B cell (primary cell): ENCODE measurements around the gene EXOC3. TPM values are rescaled to one million over a fixed set of nuclear protein-coding genes. Genes with fewer than 3 reads are reported as not detected.
"Not testable (repeated sequence)": the region's sequence is repeated elsewhere in the genome, so short reads cannot be mapped to it uniquely, and the experiment has no call there.

Experiments
- ATAC-seq: fragments of 200-7000 bp; cut with Tn5 transposase; one replicate; pipeline ENCODE4 v1.10.0; 2021; ENCODE audit warnings: low read depth, mild to moderate bottlenecking, moderate number of reproducible peaks, moderate library complexity
- CTCF ChIA-PET: fragments of 350-600 bp; sonication (Branson Sonifier 250); formaldehyde crosslinking; loops from one replicate; lab custom pipeline; 2021; ENCODE audit warnings: antibody characterized with exemption, inconsistent platforms; lab: Charles Lee
- POLR2A ChIA-PET: fragments of 350-600 bp; sonication (Branson Sonifier 250); formaldehyde crosslinking; loops from one replicate; lab custom pipeline; 2021; ENCODE audit warnings: antibody characterized with exemption; lab: Charles Lee
- DNase-seq: peaks from one replicate; pipeline ENCODE4 v3.0.0; 2013
- H2AFZ ChIP-seq: 2 replicates; pipeline ENCODE4 v1.6.1; 2012; ENCODE audit warnings: mild to moderate bottlenecking, low read depth, low read length; ENCODE audit not compliant: insufficient read depth, poor library complexity, severe bottlenecking
- H3K27ac ChIP-seq, 2 donors: 1 replicate in 1 of 2; 2 replicates in 1 of 2; pipeline ENCODE4 v1.5.1; 2012 to 2013; ENCODE audit warnings: low read length in 2 of 2, mild to moderate bottlenecking in 2 of 2, moderate library complexity in 1 of 2
- H3K27me3 ChIP-seq, 4 experiments: fragments of 200-600 bp in 1 of 4; sonication (generic) in 1 of 4; replicated peaks in 1 of 4; 1 replicate in 2 of 4; 2 replicates in 2 of 4; pipeline versions ENCODE4 v1.6.1 to v1.7.0; 2013 to 2016; ENCODE audit warnings: low read length in 3 of 4, mild to moderate bottlenecking in 2 of 4, mixed read lengths in 1 of 4, moderate library complexity in 1 of 4; ENCODE audit not compliant: insufficient read depth in 4 of 4, control insufficient read depth in 3 of 4; ENCODE audit errors: control extremely low read depth in 1 of 4
- H3K36me3 ChIP-seq, 2 experiments: replicated peaks in 1 of 2; 1 replicate in 1 of 2; 2 replicates in 1 of 2; pipeline versions ENCODE4 v1.6.1 to v1.7.1; 2013; ENCODE audit warnings: low read length in 1 of 2; ENCODE audit not compliant: insufficient read depth in 2 of 2, control insufficient read depth in 1 of 2; ENCODE audit errors: control extremely low read depth in 1 of 2, extremely low read depth in 1 of 2
- H3K4me1 ChIP-seq, 2 donors: fragments of 200-600 bp in 1 of 2; sonication (generic) in 1 of 2; 1 replicate in 1 of 2; 2 replicates in 1 of 2; pipeline versions ENCODE4 v1.5.1 to v1.6.1; 2013 to 2017; ENCODE audit warnings: low read length in 2 of 2; ENCODE audit not compliant: control insufficient read depth in 2 of 2, insufficient read depth in 2 of 2
- H3K4me2 ChIP-seq: replicated peaks from 2 replicates; pipeline ENCODE3; 2012; ENCODE audit warnings: mild to moderate bottlenecking, low read depth, low read length; ENCODE audit not compliant: poor library complexity, severe bottlenecking
- H3K4me3 ChIP-seq, 5 experiments: fragments of 200-600 bp in 1 of 5; sonication (generic) in 1 of 5; 1 replicate in 3 of 5; 2 replicates in 2 of 5; pipeline versions ENCODE4 v1.5.1 to v1.7.0; 2011 to 2016; ENCODE audit warnings: low read length in 4 of 5, mild to moderate bottlenecking in 4 of 5, low read depth in 2 of 5, control low read depth in 1 of 5, moderate library complexity in 1 of 5; ENCODE audit not compliant: insufficient read depth in 1 of 5; ENCODE audit errors: control extremely low read depth in 1 of 5, extremely low read depth in 1 of 5
- H3K79me2 ChIP-seq: fragments of 200-600 bp; sonication (generic); one replicate; pipeline ENCODE4 v1.6.0; 2016; ENCODE audit warnings: low read length; ENCODE audit not compliant: control insufficient read depth, insufficient read depth
- H3K9ac ChIP-seq: fragments of 200-600 bp; sonication (generic); 2 replicates; pipeline ENCODE4 v1.6.1; 2017; ENCODE audit warnings: mild to moderate bottlenecking, low read length, moderate library complexity
- H3K9me3 ChIP-seq, 3 donors: one replicate each; pipeline versions ENCODE4 v1.6.1 to v1.7.1; 2013; ENCODE audit warnings: low read length in 2 of 3; ENCODE audit not compliant: control insufficient read depth in 2 of 3, insufficient read depth in 1 of 3; ENCODE audit errors: control extremely low read depth in 1 of 3
- H4K20me1 ChIP-seq: 2 replicates; pipeline ENCODE4 v1.6.0; 2012; ENCODE audit warnings: mild to moderate bottlenecking, low read length; ENCODE audit not compliant: insufficient read depth, control insufficient read depth, poor library complexity, severe bottlenecking
- H3K27ac Mint-ChIP-seq: one replicate; pipeline ENCODE4 v1.8.0; 2021; ENCODE audit warnings: mixed read lengths
- H3K27me3 Mint-ChIP-seq: one replicate; pipeline ENCODE4 v1.8.0; 2021; ENCODE audit warnings: mixed read lengths
- H3K4me1 Mint-ChIP-seq: one replicate; pipeline ENCODE4 v1.8.0; 2021; ENCODE audit warnings: mixed read lengths
- H3K4me3 Mint-ChIP-seq: one replicate; pipeline ENCODE4 v1.8.0; 2021; ENCODE audit warnings: mixed read lengths
- H3K9me3 Mint-ChIP-seq: one replicate; pipeline ENCODE4 v1.8.0; 2022; ENCODE audit warnings: mixed read lengths; ENCODE audit not compliant: insufficient read depth
- EZH2 ChIP-seq: IDR thresholded peaks from 2 replicates; pipeline ENCODE4 v1.6.1; 2012; ENCODE audit warnings: borderline replicate concordance, low read depth, mild to moderate bottlenecking, moderate library complexity, low read length; ENCODE audit not compliant: insufficient read depth, poor library complexity, severe bottlenecking
- WGBS: methylation state at CpG from one replicate; pipeline ENCODE4 v1.1.5; 2013; ENCODE audit warnings: missing lambda C conversion rate; ENCODE audit not compliant: insufficient coverage; 5-methylcytosine and 5-hydroxymethylcytosine counted together
- intact Hi-C: fragments of 100-400 bp; cut with micrococcal nuclease; formaldehyde crosslinking; loops from one replicate; pipeline ENCODE4 v1.10.0; 2022
- polyA plus RNA-seq: library from polyadenylated mRNA; depleted of rRNA; stranded (reverse); fragments of >200 nt; gene quantifications from 2 replicates; pipeline ENCODE4 v1.2.3, GENCODE V29; 2012
- total RNA-seq, 2 donors: library from RNA; stranded (reverse); fragments of 120-200 nt in 1 of 2; gene quantifications; 1 replicate in 1 of 2; 2 replicates in 1 of 2; pipeline versions ENCODE4 v1.2.3 to v1.2.4, GENCODE V29; 2013 to 2022
- TF ChIP-seq, protein P1 (sequence below): fragments of 200-600 bp; IDR thresholded peaks from one replicate; pipeline ENCODE4 v1.8.0; 2022; ENCODE audit warnings: antibody characterized with exemption, mild to moderate bottlenecking

EXOC3 gene
- total and polyA plus RNA-seq, 2 donors (not counting 1 experiment from before 2014, with no cell fraction given): 44.0 to 97.1 TPM

DNA sequence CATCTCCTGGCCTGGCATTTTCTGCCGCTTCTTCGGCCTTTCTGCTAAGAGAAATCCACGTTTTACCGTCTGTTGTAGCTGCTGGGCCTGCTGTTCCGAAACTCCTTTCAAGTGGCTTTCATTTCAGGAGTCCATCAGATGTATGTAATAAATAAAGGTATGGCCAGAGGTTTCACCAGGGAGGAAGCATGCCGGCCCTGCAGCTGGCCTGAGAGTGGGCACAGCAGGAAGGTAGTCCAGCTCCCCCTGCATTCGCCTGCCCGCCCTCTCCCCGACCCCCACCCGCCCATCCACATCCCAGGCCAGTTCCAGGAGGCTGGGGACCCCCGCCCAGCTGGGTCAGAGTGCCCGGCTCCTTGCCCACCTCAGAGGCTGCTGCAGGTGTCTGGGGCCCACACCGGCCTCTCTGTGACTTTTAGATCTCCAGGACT lies 46.4 kb upstream of the EXOC3 start:
- H3K27ac Mint-ChIP-seq: no peak overlapping the region
- Histone ChIP-seq H3K9ac (no peak overlapping the region), H3K79me2 (no peaks in the 10 kb centered on the region), H3K4me2 (no peak overlapping the region), H3K27me3 (peaks cover 0 to 22% (median 9%) of the 10 kb centered on the region in 4 experiments), H3K4me1 (peaks cover 19% of the 10 kb centered on the region in 2 donors), H3K9me3 (peaks cover 0 to 13% (median 0%) of the 10 kb centered on the region in 3 donors), H3K36me3 (no peaks in the 10 kb centered on the region), H2AFZ (no peak overlapping the region), H3K27ac (no peak overlapping the region), H3K4me3 (no peak overlapping the region), H4K20me1 (no peaks in the 10 kb centered on the region)
- ATAC-seq (no peak), DNase-seq (no peak)
- no peak overlapping the region for H3K4me3 Mint-ChIP-seq
- H3K4me1 Mint-ChIP-seq: peaks cover 29% of the 10 kb centered on the region
- 96% methylated on average over 9 of the region's 13 CpGs for WGBS
- no peaks in the 10 kb centered on the region for H3K9me3 Mint-ChIP-seq
- intact Hi-C loops: no loop called here
- ChIA-PET CTCF (no interaction called here), POLR2A (no interaction called here)
- peaks cover 9% of the 10 kb centered on the region for H3K27me3 Mint-ChIP-seq
- no peak for TF ChIP-seq EZH2
- TF ChIP-seq, protein P1, sequence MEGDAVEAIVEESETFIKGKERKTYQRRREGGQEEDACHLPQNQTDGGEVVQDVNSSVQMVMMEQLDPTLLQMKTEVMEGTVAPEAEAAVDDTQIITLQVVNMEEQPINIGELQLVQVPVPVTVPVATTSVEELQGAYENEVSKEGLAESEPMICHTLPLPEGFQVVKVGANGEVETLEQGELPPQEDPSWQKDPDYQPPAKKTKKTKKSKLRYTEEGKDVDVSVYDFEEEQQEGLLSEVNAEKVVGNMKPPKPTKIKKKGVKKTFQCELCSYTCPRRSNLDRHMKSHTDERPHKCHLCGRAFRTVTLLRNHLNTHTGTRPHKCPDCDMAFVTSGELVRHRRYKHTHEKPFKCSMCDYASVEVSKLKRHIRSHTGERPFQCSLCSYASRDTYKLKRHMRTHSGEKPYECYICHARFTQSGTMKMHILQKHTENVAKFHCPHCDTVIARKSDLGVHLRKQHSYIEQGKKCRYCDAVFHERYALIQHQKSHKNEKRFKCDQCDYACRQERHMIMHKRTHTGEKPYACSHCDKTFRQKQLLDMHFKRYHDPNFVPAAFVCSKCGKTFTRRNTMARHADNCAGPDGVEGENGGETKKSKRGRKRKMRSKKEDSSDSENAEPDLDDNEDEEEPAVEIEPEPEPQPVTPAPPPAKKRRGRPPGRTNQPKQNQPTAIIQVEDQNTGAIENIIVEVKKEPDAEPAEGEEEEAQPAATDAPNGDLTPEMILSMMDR: no peak

DNA sequence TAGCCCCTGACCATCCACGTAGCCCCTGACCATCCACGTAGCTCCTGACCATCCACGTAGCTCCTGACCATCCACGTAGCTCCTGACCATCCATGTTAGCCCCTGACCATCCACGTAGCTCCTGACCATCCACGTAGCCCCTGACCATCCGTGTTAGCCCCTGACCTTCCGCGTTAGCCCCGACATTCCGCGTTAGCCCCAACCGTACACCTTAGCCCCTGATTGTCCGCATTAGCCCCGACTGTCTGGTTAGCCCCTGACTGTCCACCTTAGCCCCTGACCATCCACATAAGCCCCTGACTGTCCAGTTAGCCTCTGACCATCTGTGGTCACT lies 44.9 kb upstream of the EXOC3 start:
- intact Hi-C loops, H3K4me2 ChIP-seq, H3K4me3 Mint-ChIP-seq, DNase-seq, H3K9me3 Mint-ChIP-seq, H3K79me2 ChIP-seq, H3K27ac Mint-ChIP-seq, CTCF ChIA-PET, ATAC-seq, H3K27ac ChIP-seq, H4K20me1 ChIP-seq, POLR2A ChIA-PET, H3K36me3 ChIP-seq, H3K9ac ChIP-seq, H2AFZ ChIP-seq, H3K4me3 ChIP-seq: not testable (repeated sequence)
- Mint-ChIP-seq H3K4me1 (peaks cover 37% of the 10 kb centered on the region), H3K27me3 (peaks cover 14% of the 10 kb centered on the region)
- Histone ChIP-seq H3K9me3 (peaks cover 0 to 19% (median 0%) of the 10 kb centered on the region in 3 donors), H3K4me1 (peaks cover 27 to 28% of the 10 kb centered on the region in 2 donors), H3K27me3 (peaks cover 0 to 22% (median 9%) of the 10 kb centered on the region in 4 experiments)
- WGBS: 98% methylated on average over 15 of the region's 15 CpGs
